Jurkat, Clone E6-1 (cell line): Measurements from ENCODE around the gene TMPRSS5. TPM values are rescaled to one million over a fixed set of nuclear protein-coding genes. Genes with fewer than 3 reads are reported as not detected.
"Not testable (repeated sequence)": the region's sequence is repeated elsewhere in the genome, so short reads cannot be mapped to it uniquely, and the experiment has no call there.

Source experiments
- DNase-seq: peaks from one replicate; pipeline ENCODE4 v3.0.0-alpha.2; 2011; ENCODE audit warnings: low read depth, low spot score
- H3K4me3 ChIP-seq: 2 replicates; pipeline ENCODE4 v1.5.1; 2011; ENCODE audit warnings: mild to moderate bottlenecking, low read length, control low read depth, moderate library complexity
- polyA plus RNA-seq: library from polyadenylated mRNA; unstranded; fragments of >200 nt; gene quantifications from one replicate; pipeline ENCODE4 v1.2.1, GENCODE V29; 2012; ENCODE audit warnings: missing spikeins; ENCODE audit not compliant: insufficient read length, insufficient read depth

TMPRSS5 gene
- 0.80 TPM for polyA plus RNA-seq

GRCh38 chr11:113705871-113706655, at the start of gene TMPRSS5:
TSS of gene TMPRSS5 (minus strand) at chr11:113706308. CDS start at chr11:113706224, 84 bp downstream.
- DNase-seq = no peak
- no peak within 1 kb of the TSS for H3K4me3 ChIP-seq

GRCh38 chr11:113752932-113753331, 46.8 kb upstream of the TMPRSS5 start:
- DNase-seq = no peak
- no peak overlapping the region for H3K4me3 ChIP-seq

- DNase-seq = no peak
- H3K4me3 ChIP-seq = no peak overlapping the region
Observed at GRCh38 chr11:113736323-113736722, 30.2 kb upstream of the TMPRSS5 start.

- no peak for DNase-seq
- H3K4me3 ChIP-seq = no peak overlapping the region
Observed at GRCh38 chr11:113732092-113732491, 26.0 kb upstream of the TMPRSS5 start.

GRCh38 chr11:113730887-113731726, 25.0 kb upstream of the TMPRSS5 start:
- no peak for DNase-seq
- H3K4me3 ChIP-seq = no peak overlapping the region

- no peak overlapping the region for H3K4me3 ChIP-seq
- DNase-seq = no peak
Observed at GRCh38 chr11:113729456-113729855, 23.3 kb upstream of the TMPRSS5 start.

- no peak overlapping the region for H3K4me3 ChIP-seq
- no peak for DNase-seq
Observed at GRCh38 chr11:113728814-113729213, 22.7 kb upstream of the TMPRSS5 start.

GRCh38 chr11:113725913-113726312, 19.8 kb upstream of the TMPRSS5 start:
- H3K4me3 ChIP-seq = no peak overlapping the region
- DNase-seq = no peak

- no peak for DNase-seq
Observed at GRCh38 chr11:113725407-113725806, 19.3 kb upstream of the TMPRSS5 start.

GRCh38 chr11:113724778-113725177, 18.7 kb upstream of the TMPRSS5 start:
- no peak overlapping the region for H3K4me3 ChIP-seq
- DNase-seq = no peak

More at GRCh38 chr11:113725407-113725806, 19.3 kb upstream of the TMPRSS5 start:
- no peak overlapping the region for H3K4me3 ChIP-seq

GRCh38 chr11:113723787-113724186, 17.7 kb upstream of the TMPRSS5 start:
- no peak for DNase-seq
- no peak overlapping the region for H3K4me3 ChIP-seq

GRCh38 chr11:113722934-113723333, 16.8 kb upstream of the TMPRSS5 start:
- no peak overlapping the region for H3K4me3 ChIP-seq
- no peak for DNase-seq

- H3K4me3 ChIP-seq = no peak overlapping the region
- no peak for DNase-seq
Observed at GRCh38 chr11:113722221-113722620, 16.1 kb upstream of the TMPRSS5 start.

- no peak overlapping the region for H3K4me3 ChIP-seq
- DNase-seq = no peak
Observed at GRCh38 chr11:113721462-113722066, 15.5 kb upstream of the TMPRSS5 start.

GRCh38 chr11:113720478-113720877, 14.4 kb upstream of the TMPRSS5 start:
- not testable (repeated sequence) for DNase-seq, H3K4me3 ChIP-seq

- H3K4me3 ChIP-seq = no peak overlapping the region
- DNase-seq = no peak
Observed at GRCh38 chr11:113715882-113716625, 9.9 kb upstream of the TMPRSS5 start.

- DNase-seq = no peak
- H3K4me3 ChIP-seq = no peak overlapping the region
Observed at GRCh38 chr11:113715273-113715672, 9.2 kb upstream of the TMPRSS5 start.

- no peak for DNase-seq
- no peak overlapping the region for H3K4me3 ChIP-seq
Observed at GRCh38 chr11:113710989-113711388, 4.9 kb upstream of the TMPRSS5 start.

GRCh38 chr11:113703551-113703950, 2.6 kb downstream of the TMPRSS5 start:
- DNase-seq, H3K4me3 ChIP-seq: not testable (repeated sequence)
